HepG2 (cell line): ENCODE results near the gene CISD3. TPM values are rescaled to one million over a fixed set of nuclear protein-coding genes. Genes with fewer than 3 reads are reported as not detected.

ENCODE experiments used
- ATF1 ChIP-seq: IDR thresholded peaks from 2 replicates; pipeline ENCODE4 v1.6.1; 2016; ENCODE audit warnings: mild to moderate bottlenecking, control low read depth
- DMAP1 ChIP-seq: IDR thresholded peaks from 2 replicates; pipeline ENCODE4 v1.6.1; 2016
- GABPA ChIP-seq, 2 experiments: IDR thresholded peaks; 2 replicates each; pipeline ENCODE4 v1.6.1; 2011 to 2016; ENCODE audit warnings: low read depth in 2 of 2, low read length in 1 of 2, missing biosample characterization in 1 of 2, missing genetic modification characterization in 1 of 2
- MYNN ChIP-seq: sonication (generic); formaldehyde crosslinking; IDR thresholded peaks from 2 replicates; pipeline ENCODE4 v1.4.0; 2020; ENCODE audit warnings: mild to moderate bottlenecking, low read depth, missing genetic modification reagents
- NFE2L2 ChIP-seq: fragments of 150-350 bp; IDR thresholded peaks from 2 replicates; pipeline ENCODE4 v1.6.1; 2014; ENCODE audit warnings: low read length
- PATZ1 ChIP-seq: sonication (generic); formaldehyde crosslinking; IDR thresholded peaks from 2 replicates; pipeline ENCODE4 v1.4.0; 2020; ENCODE audit warnings: missing genetic modification reagents
- REST ChIP-seq, 2 experiments: IDR thresholded peaks; 2 replicates each; pipeline ENCODE4 v1.6.1; 2011 to 2012; ENCODE audit warnings: low read length in 2 of 2, borderline replicate concordance in 1 of 2, low read depth in 1 of 2, mild to moderate bottlenecking in 1 of 2, moderate library complexity in 1 of 2
- SAFB2 ChIP-seq: sonication (generic); formaldehyde crosslinking; IDR thresholded peaks from 2 replicates; pipeline ENCODE4 v1.5.1; 2020; ENCODE audit warnings: missing genetic modification reagents, low read depth, mild to moderate bottlenecking, borderline replicate concordance
- ZBED4 ChIP-seq: sonication (generic); formaldehyde crosslinking; IDR thresholded peaks from 2 replicates; pipeline ENCODE4 v1.4.0; 2020; ENCODE audit warnings: missing genetic modification reagents, borderline replicate concordance
- ZNF343 ChIP-seq: sonication (generic); formaldehyde crosslinking; IDR thresholded peaks from 2 replicates; pipeline ENCODE4 v1.4.0; 2020; ENCODE audit warnings: mild to moderate bottlenecking, missing genetic modification reagents
- ZNF512B ChIP-seq: sonication (generic); formaldehyde crosslinking; IDR thresholded peaks from 2 replicates; pipeline ENCODE4 v1.5.1; 2020; ENCODE audit warnings: missing genetic modification reagents, mild to moderate bottlenecking, borderline replicate concordance
- ZNF740 ChIP-seq: sonication (generic); formaldehyde crosslinking; IDR thresholded peaks from 2 replicates; pipeline ENCODE4 v1.4.0; 2020; ENCODE audit warnings: missing genetic modification reagents
- ZNF775 ChIP-seq: sonication (generic); formaldehyde crosslinking; IDR thresholded peaks from 2 replicates; pipeline ENCODE4 v1.4.0; 2020; ENCODE audit warnings: missing genetic modification reagents, mild to moderate bottlenecking, moderate library complexity, borderline replicate concordance
- polyA plus RNA-seq, 8 experiments: library from polyadenylated mRNA; depleted of rRNA in 3 of 8; stranded (reverse) in 7 of 8; unstranded in 1 of 8; fragments of >200 nt; fragmentation: Illumina TruSeq in 4 of 8; extraction: Trizol in 4 of 8; gene quantifications; 2 replicates each; pipeline versions ENCODE4 v1.2.1 to v1.2.3, GENCODE V29; 2011 to 2016; ENCODE audit warnings: low read depth in 4 of 8, missing spikeins in 1 of 8, mixed read lengths in 1 of 8; ENCODE audit not compliant: insufficient read depth in 1 of 8
- total RNA-seq, 5 experiments: library from RNA; depleted of rRNA; stranded (reverse); fragments of >200 nt; fragmentation: Illumina TruSeq; extraction: Trizol; gene quantifications; 2 replicates each; pipeline ENCODE4 v1.2.3, GENCODE V29; 2016; ENCODE audit warnings: low read depth in 1 of 5

Gene CISD3
- total and polyA plus RNA-seq, 2 of the 13 experiments (the other 11 are each of a cell fraction or from before 2014, with no cell fraction given), result 30.0 to 34.1 TPM

- TF ChIP-seq REST (IDR thresholded peaks at IDR 0.05; ENCODE audit: borderline replicate concordance in 1 of 2, low read depth in 1 of 2, low read length in 2 of 2) (peak in 1 of 2 experiments; percentile 40; a peak in 1 of 4 replicates), ZNF775 (CRISPR knock-in tag) (peak; percentile 70; the same call in 1 of the 2 replicates), ZNF343 (peak; percentile 42; the same call in 1 of the 2 replicates), ZNF512B (CRISPR knock-in tag) (0 out of 2 replicates have a peak, but pooled peaks have one; percentile 3), SAFB2 (no peak), DMAP1 (no peak), PATZ1 (CRISPR knock-in tag) (0 out of 2 replicates have a peak, but pooled peaks have one; percentile 7), ZBED4 (CRISPR knock-in tag) (peak; percentile 48; the same call in 1 of the 2 replicates), NFE2L2 (0 out of 2 replicates have a peak, but pooled peaks have one; percentile 4), ZNF740 (peak; percentile 86), MYNN (0 out of 2 replicates have a peak, but pooled peaks have one; percentile 11), ATF1 (CRISPR knock-in tag) (peak; percentile 38; the same call in 1 of the 2 replicates), GABPA (IDR thresholded peaks at IDR 0.05; ENCODE audit: low read depth, low read length) (no peak), GABPA (CRISPR knock-in tag; IDR thresholded peaks at IDR 0.05; ENCODE audit: low read depth) (peak; percentile 62; the same call in 1 of the 2 replicates)
These were observed 21.1 kb downstream of the CISD3 start (continued) for GRCh38 chr17:38751144-38751807.
